Thyroid gland (tissue), 4 donors: Measurements from ENCODE around the gene EML5. TPM values are rescaled to one million over a fixed set of nuclear protein-coding genes. Genes with fewer than 3 reads are reported as not detected.

Source experiments
- DNase-seq, 2 donors: peaks; one replicate each; pipeline ENCODE4 v3.0.0-alpha.2; 2019
- H3K27ac ChIP-seq, 3 donors: fragments of 200-600 bp; sonication (generic); 1 replicate in 2 of 3; 2 replicates in 1 of 3; pipeline ENCODE4 v1.5.1; 2016 to 2019; ENCODE audit warnings: mild to moderate bottlenecking in 1 of 3, moderate library complexity in 1 of 3
- H3K27me3 ChIP-seq: fragments of 200-600 bp; sonication (generic); one replicate; pipeline ENCODE4 v1.5.1; 2019
- H3K36me3 ChIP-seq, 2 donors: fragments of 200-600 bp; sonication (generic); one replicate each; pipeline ENCODE4 v1.5.1; 2016 to 2019
- H3K4me1 ChIP-seq, 2 donors: fragments of 200-600 bp; sonication (generic); one replicate each; pipeline ENCODE4 v1.5.1; 2017 to 2019
- H3K4me3 ChIP-seq, 3 donors: fragments of 200-600 bp; sonication (generic); replicated peaks in 1 of 3; 1 replicate in 2 of 3; 2 replicates in 1 of 3; pipeline ENCODE4 v1.5.1; 2016; ENCODE audit warnings: mild to moderate bottlenecking in 1 of 3
- H3K9me3 ChIP-seq: fragments of 200-600 bp; sonication (generic); one replicate; pipeline ENCODE4 v1.5.1; 2017
- POLR2A ChIP-seq, 2 donors: fragments of 450-650 bp; IDR thresholded peaks; one replicate each; pipeline ENCODE4 v1.6.1; 2017; ENCODE audit warnings: antibody characterized with exemption in 2 of 2, mild to moderate bottlenecking in 2 of 2, moderate library complexity in 1 of 2
- WGBS, 2 donors: methylation state at CpG; one replicate each; pipeline ENCODE4 v1.1.5; 2017; 5-methylcytosine and 5-hydroxymethylcytosine counted together
- intact Hi-C: fragments of 100-400 bp; cut with DNase I; formaldehyde crosslinking; loops from one replicate; pipeline ENCODE4 v1.15.1; 2023
- total RNA-seq, 4 donors: library from RNA; depleted of rRNA; stranded (reverse); fragments of >200 nt; gene quantifications; one replicate each; pipeline ENCODE4 v1.2.3, GENCODE V29; 2016
- TF ChIP-seq, protein P1 (sequence below), 6 experiments: fragments of 200-600 bp in 3 of 6; fragments of 450-650 bp in 3 of 6; sonication (generic) in 3 of 6; IDR thresholded peaks; one replicate each; pipeline ENCODE4 v1.5.1; 2016 to 2019; ENCODE audit warnings: antibody characterized with exemption in 6 of 6, mild to moderate bottlenecking in 2 of 6, inconsistent platforms in 1 of 6, moderate library complexity in 1 of 6

EML5 gene
- total RNA-seq, 4 donors from 2014 or later: 3.8 to 15.8 (median 7.3) TPM

GRCh38 chr14:88604212-88604611 is 188.5 kb downstream of the EML5 start:
- Histone ChIP-seq H3K4me1 (no peaks in the 10 kb centered on the region), H3K9me3 (no peaks in the 10 kb centered on the region), H3K27me3 (no peaks in the 10 kb centered on the region), H3K4me3 (no peak overlapping the region), H3K27ac (no peak overlapping the region), H3K36me3 (peaks cover 53 to 58% of the 10 kb centered on the region in 2 donors)
- TF ChIP-seq, protein P1, sequence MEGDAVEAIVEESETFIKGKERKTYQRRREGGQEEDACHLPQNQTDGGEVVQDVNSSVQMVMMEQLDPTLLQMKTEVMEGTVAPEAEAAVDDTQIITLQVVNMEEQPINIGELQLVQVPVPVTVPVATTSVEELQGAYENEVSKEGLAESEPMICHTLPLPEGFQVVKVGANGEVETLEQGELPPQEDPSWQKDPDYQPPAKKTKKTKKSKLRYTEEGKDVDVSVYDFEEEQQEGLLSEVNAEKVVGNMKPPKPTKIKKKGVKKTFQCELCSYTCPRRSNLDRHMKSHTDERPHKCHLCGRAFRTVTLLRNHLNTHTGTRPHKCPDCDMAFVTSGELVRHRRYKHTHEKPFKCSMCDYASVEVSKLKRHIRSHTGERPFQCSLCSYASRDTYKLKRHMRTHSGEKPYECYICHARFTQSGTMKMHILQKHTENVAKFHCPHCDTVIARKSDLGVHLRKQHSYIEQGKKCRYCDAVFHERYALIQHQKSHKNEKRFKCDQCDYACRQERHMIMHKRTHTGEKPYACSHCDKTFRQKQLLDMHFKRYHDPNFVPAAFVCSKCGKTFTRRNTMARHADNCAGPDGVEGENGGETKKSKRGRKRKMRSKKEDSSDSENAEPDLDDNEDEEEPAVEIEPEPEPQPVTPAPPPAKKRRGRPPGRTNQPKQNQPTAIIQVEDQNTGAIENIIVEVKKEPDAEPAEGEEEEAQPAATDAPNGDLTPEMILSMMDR (IDR thresholded peaks at IDR 0.05): no peak
- TF ChIP-seq POLR2A (IDR thresholded peaks at IDR 0.05): no peak
- intact Hi-C loops: no loop called here
- no peak for DNase-seq

DNA sequence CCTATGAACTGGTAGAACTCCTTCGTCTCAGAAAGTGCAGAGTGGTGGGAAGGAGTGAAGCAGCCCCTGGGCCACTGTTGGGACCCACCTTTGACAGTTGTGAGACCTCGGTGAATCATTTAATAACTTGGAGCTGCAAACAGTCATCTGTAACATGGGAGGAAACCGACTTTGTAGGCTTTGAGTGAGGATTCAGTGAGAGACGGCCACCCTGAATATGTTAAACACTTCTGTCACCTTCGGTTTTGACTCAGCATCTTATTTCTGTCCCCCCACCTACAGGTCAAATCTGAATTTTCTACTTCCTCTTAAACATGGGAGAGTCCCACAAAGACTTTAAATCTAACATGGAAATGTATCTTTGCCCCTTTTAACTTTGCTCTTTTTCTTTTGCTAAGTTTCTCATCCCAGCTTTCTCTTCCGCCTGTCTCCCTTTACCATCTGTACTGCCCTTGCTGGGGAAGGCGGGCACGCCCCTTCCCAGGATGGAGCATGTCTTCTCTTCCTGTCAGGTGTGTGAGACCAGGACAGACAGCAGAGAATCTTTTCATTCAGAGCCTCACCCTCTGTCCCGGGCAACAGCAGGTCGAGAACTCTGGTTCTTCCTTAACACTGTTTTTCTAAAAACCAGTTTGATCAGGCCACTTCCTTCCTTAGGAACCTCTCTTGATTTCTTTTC is 192.9 kb downstream of the EML5 start:
- no peaks in the 10 kb centered on the region for H3K9me3 ChIP-seq
- WGBS, 2 donors: 79 to 83% methylated on average over 10 of the region's 10 CpGs
- no peak overlapping the region for H3K27ac ChIP-seq
- H3K4me3 ChIP-seq: no peak overlapping the region
- intact Hi-C loops: no loop called here
- no peaks in the 10 kb centered on the region for H3K4me1 ChIP-seq
- no peaks in the 10 kb centered on the region for H3K27me3 ChIP-seq
- H3K36me3 ChIP-seq: peaks cover 58 to 65% of the 10 kb centered on the region in 2 donors
- no peak for DNase-seq
- TF ChIP-seq, protein P1 (IDR thresholded peaks at IDR 0.05): no peak
- TF ChIP-seq POLR2A (IDR thresholded peaks at IDR 0.05): no peak

DNA sequence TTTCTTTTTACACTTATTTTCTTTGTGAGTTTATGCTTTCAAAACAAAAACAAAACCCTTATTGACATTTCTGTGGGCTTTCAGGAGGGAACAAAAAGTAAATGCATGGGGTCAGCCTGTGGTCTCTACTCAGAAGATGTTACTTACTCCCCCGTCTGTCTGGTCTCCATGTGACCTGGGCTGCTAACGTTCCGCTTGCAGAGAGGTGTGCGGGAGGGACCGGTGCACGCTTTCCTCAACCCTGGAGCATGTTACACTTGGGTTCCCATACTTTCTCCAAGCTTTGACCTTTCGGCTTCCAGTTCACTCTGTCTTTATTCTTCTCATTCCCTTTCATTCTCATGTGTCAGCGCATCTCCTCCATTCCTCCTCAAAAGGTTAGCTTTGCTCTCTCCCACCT is 193.4 kb downstream of the EML5 start:
- DNase-seq: no peak
- Histone ChIP-seq H3K27ac (no peak overlapping the region), H3K4me1 (no peaks in the 10 kb centered on the region), H3K27me3 (no peaks in the 10 kb centered on the region), H3K36me3 (peaks cover 53 to 61% of the 10 kb centered on the region in 2 donors), H3K9me3 (no peaks in the 10 kb centered on the region), H3K4me3 (no peak overlapping the region)
- intact Hi-C loops: no loop called here
- TF ChIP-seq POLR2A (IDR thresholded peaks at IDR 0.05): no peak
- TF ChIP-seq, protein P1 (IDR thresholded peaks at IDR 0.05): no peak
- WGBS, 2 donors: 96 to 97% methylated on average over 8 of the region's 8 CpGs

- no peaks in the 10 kb centered on the region for H3K9me3 ChIP-seq
- peaks cover 50 to 51% of the 10 kb centered on the region in 2 donors for H3K36me3 ChIP-seq
- intact Hi-C loops: no loop called here
- no peak overlapping the region for H3K4me3 ChIP-seq
- H3K27ac ChIP-seq: no peak overlapping the region
- WGBS, 2 donors: 86 to 95% methylated on average over 2 of the region's 2 CpGs
- no peak for DNase-seq
- H3K27me3 ChIP-seq: no peaks in the 10 kb centered on the region
- TF ChIP-seq, protein P1 (IDR thresholded peaks at IDR 0.05): no peak
- no peak for TF ChIP-seq POLR2A (IDR thresholded peaks at IDR 0.05)
- H3K4me1 ChIP-seq: no peaks in the 10 kb centered on the region
Observed at GRCh38 chr14:88598097-88598675, 194.6 kb downstream of the EML5 start.

DNA sequence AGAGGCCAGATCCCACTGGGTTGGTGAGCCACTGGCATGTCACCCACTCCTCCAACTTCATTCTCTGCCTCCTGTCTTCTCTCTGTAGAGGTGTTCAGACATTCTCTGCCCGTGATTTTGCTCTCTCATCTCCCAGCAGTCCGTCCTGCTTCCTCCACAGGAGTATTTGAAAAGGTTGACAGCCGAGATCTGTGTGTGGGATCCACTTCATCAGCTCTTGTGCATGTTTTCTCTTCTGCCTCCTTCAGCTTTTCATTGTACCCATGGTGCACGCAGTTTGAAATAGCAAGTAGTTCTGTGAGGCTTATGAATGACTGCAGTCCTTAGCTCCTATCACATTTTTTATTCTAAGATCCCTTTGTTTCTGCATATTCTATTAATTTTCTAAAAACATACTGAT is 195.2 kb downstream of the EML5 start:
- WGBS, 2 donors: 90 to 91% methylated on average over 4 of the region's 4 CpGs
- no peak overlapping the region for H3K4me3 ChIP-seq
- no peaks in the 10 kb centered on the region for H3K27me3 ChIP-seq
- TF ChIP-seq, protein P1 (IDR thresholded peaks at IDR 0.05): no peak
- no peak for TF ChIP-seq POLR2A (IDR thresholded peaks at IDR 0.05)
- DNase-seq: no peak
- no peak overlapping the region for H3K27ac ChIP-seq
- no peaks in the 10 kb centered on the region for H3K4me1 ChIP-seq
- intact Hi-C loops: no loop called here
- H3K9me3 ChIP-seq: no peaks in the 10 kb centered on the region
- peaks cover 44 to 45% of the 10 kb centered on the region in 2 donors for H3K36me3 ChIP-seq
